Peyer's patch (tissue), 4 donors: ENCODE results near the gene KCNQ1OT1. TPM values are rescaled to one million over a fixed set of nuclear protein-coding genes. Genes with fewer than 3 reads are reported as not detected.

Experiments
- DNase-seq, 3 donors: peaks; one replicate each; pipeline ENCODE4 v3.0.0-alpha.2; 2017 to 2019
- H3K27ac ChIP-seq, 4 donors: fragments of 200-600 bp; sonication (generic); one replicate each; pipeline ENCODE4 v1.5.1; 2016 to 2019
- H3K27me3 ChIP-seq, 2 donors: fragments of 200-600 bp; sonication (generic); one replicate each; pipeline ENCODE4 v1.5.1; 2019
- H3K36me3 ChIP-seq, 3 donors: fragments of 200-600 bp; sonication (generic); one replicate each; pipeline ENCODE4 v1.5.1; 2016 to 2019
- H3K4me1 ChIP-seq, 4 donors: fragments of 200-600 bp; sonication (generic); one replicate each; pipeline ENCODE4 v1.5.1; 2016 to 2019
- H3K4me3 ChIP-seq, 4 donors: fragments of 200-600 bp; sonication (generic); 1 replicate in 3 of 4; 2 replicates in 1 of 4; pipeline ENCODE4 v1.5.1; 2016 to 2019; ENCODE audit warnings: mild to moderate bottlenecking in 1 of 4
- H3K9me3 ChIP-seq, 4 donors: fragments of 200-600 bp; sonication (generic); one replicate each; pipeline ENCODE4 v1.5.1; 2016 to 2019; ENCODE audit warnings: mild to moderate bottlenecking in 1 of 4
- CTCF ChIP-seq, 6 experiments: fragments of 450-650 bp in 4 of 6; fragments of 200-600 bp in 2 of 6; sonication (generic) in 1 of 6; IDR thresholded peaks; one replicate each; pipeline ENCODE4 v1.5.1; 2017 to 2019; ENCODE audit warnings: antibody characterized with exemption in 6 of 6, mild to moderate bottlenecking in 3 of 6, moderate library complexity in 1 of 6
- POLR2A ChIP-seq, 2 donors: fragments of 450-650 bp; IDR thresholded peaks; one replicate each; pipeline ENCODE4 v1.5.1; 2017; ENCODE audit warnings: antibody characterized with exemption in 2 of 2, mild to moderate bottlenecking in 2 of 2, moderate library complexity in 2 of 2
- total RNA-seq, 4 donors: library from RNA; depleted of rRNA; stranded (reverse); fragments of >200 nt; gene quantifications; one replicate each; pipeline ENCODE4 v1.1.0, GENCODE V29; 2016

The KCNQ1OT1 gene
- total RNA-seq, 4 donors from 2014 or later: 3.2 to 6.2 (median 4.5) TPM

- no peak overlapping the region for H3K4me3 ChIP-seq
- TF ChIP-seq CTCF (IDR thresholded peaks at IDR 0.05) (no peak), POLR2A (IDR thresholded peaks at IDR 0.05) (no peak)
- H3K4me1 ChIP-seq: no peaks in the 10 kb centered on the region
- no peaks in the 10 kb centered on the region for H3K27me3 ChIP-seq
- no peaks in the 10 kb centered on the region for H3K9me3 ChIP-seq
- DNase-seq: peak in 1 of 3 donors; percentile 26
- H3K27ac ChIP-seq: no peak overlapping the region
- H3K36me3 ChIP-seq: no peaks in the 10 kb centered on the region
Observed at GRCh38 chr11:2669634-2670469, 29.9 kb downstream of the KCNQ1OT1 start.

- Histone ChIP-seq H3K4me1 (no peaks in the 10 kb centered on the region), H3K4me3 (no peak overlapping the region), H3K36me3 (no peaks in the 10 kb centered on the region), H3K27me3 (no peaks in the 10 kb centered on the region), H3K27ac (no peak overlapping the region), H3K9me3 (no peaks in the 10 kb centered on the region)
- DNase-seq: peak in 1 of 3 donors; percentile 14
- TF ChIP-seq CTCF (IDR thresholded peaks at IDR 0.05): no peak
- TF ChIP-seq POLR2A (IDR thresholded peaks at IDR 0.05): no peak
Observed at GRCh38 chr11:2668876-2669275, 30.9 kb downstream of the KCNQ1OT1 start.

GRCh38 chr11:2667940-2668339 is 31.9 kb downstream of the KCNQ1OT1 start:
- TF ChIP-seq POLR2A (IDR thresholded peaks at IDR 0.05) (no peak), CTCF (IDR thresholded peaks at IDR 0.05) (no peak)
- no peak overlapping the region for H3K4me3 ChIP-seq
- no peak overlapping the region for H3K27ac ChIP-seq
- no peaks in the 10 kb centered on the region for H3K9me3 ChIP-seq
- no peaks in the 10 kb centered on the region for H3K36me3 ChIP-seq
- H3K27me3 ChIP-seq: no peaks in the 10 kb centered on the region
- H3K4me1 ChIP-seq: no peaks in the 10 kb centered on the region
- DNase-seq: no peak

GRCh38 chr11:2666828-2667570 is 32.8 kb downstream of the KCNQ1OT1 start:
- peak in 1 of 3 donors; percentile 19 for DNase-seq
- no peak overlapping the region for H3K27ac ChIP-seq
- no peaks in the 10 kb centered on the region for H3K36me3 ChIP-seq
- no peak for TF ChIP-seq POLR2A (IDR thresholded peaks at IDR 0.05)
- no peak for TF ChIP-seq CTCF (IDR thresholded peaks at IDR 0.05)
- no peaks in the 10 kb centered on the region for H3K4me1 ChIP-seq
- H3K27me3 ChIP-seq: no peaks in the 10 kb centered on the region
- peaks cover 0 to 2% (median 0%) of the 10 kb centered on the region in 4 donors for H3K9me3 ChIP-seq
- H3K4me3 ChIP-seq: no peak overlapping the region

- Histone ChIP-seq H3K36me3 (no peaks in the 10 kb centered on the region), H3K27me3 (no peaks in the 10 kb centered on the region), H3K9me3 (peaks cover 0 to 8% (median 0%) of the 10 kb centered on the region in 4 donors), H3K4me3 (no peak overlapping the region), H3K4me1 (no peaks in the 10 kb centered on the region), H3K27ac (no peak overlapping the region)
- no peak for TF ChIP-seq POLR2A (IDR thresholded peaks at IDR 0.05)
- no peak for TF ChIP-seq CTCF (IDR thresholded peaks at IDR 0.05)
- peak in 1 of 3 donors; percentile 25 for DNase-seq
Observed at GRCh38 chr11:2666401-2666741, 33.4 kb downstream of the KCNQ1OT1 start.
